Ishikawa (cell line): Measurements from ENCODE around the gene PAXX.

ENCODE experiments used
- CREB1 ChIP-seq: IDR thresholded peaks from 2 replicates; pipeline ENCODE4 v1.6.1; 2012; ENCODE audit warnings: low read depth
- EGR1 ChIP-seq: IDR thresholded peaks from 2 replicates; pipeline ENCODE4 v1.6.1; 2012
- EP300 ChIP-seq: IDR thresholded peaks from 2 replicates; pipeline ENCODE4 v1.6.1; 2012; ENCODE audit warnings: borderline replicate concordance
- MAX ChIP-seq: IDR thresholded peaks from 2 replicates; pipeline ENCODE4 v1.6.1; 2012
- RAD21 ChIP-seq: IDR thresholded peaks from 2 replicates; pipeline ENCODE4 v1.6.1; 2012; ENCODE audit warnings: low read depth
- REST ChIP-seq: IDR thresholded peaks from 2 replicates; pipeline ENCODE4 v1.6.1; 2012; ENCODE audit warnings: low read depth, mild to moderate bottlenecking
- TAF1 ChIP-seq: IDR thresholded peaks from 2 replicates; pipeline ENCODE4 v1.6.1; 2012; ENCODE audit warnings: low read depth, mild to moderate bottlenecking
- TEAD4 ChIP-seq: IDR thresholded peaks from 2 replicates; pipeline ENCODE4 v1.6.1; 2012

- no peak for TF ChIP-seq REST
- TF ChIP-seq EP300: no peak
- no peak for TF ChIP-seq TAF1
- TF ChIP-seq EGR1: no peak
- no peak for TF ChIP-seq CREB1
- no peak for TF ChIP-seq MAX
- TF ChIP-seq RAD21: no peak
- TF ChIP-seq TEAD4: no peak
Measured at GRCh38 chr9:137040568-137040967, 48.3 kb downstream of the PAXX start.
